WTC11 (cell line): Measurements from ENCODE around the gene AMBRA1.

ENCODE experiments used
- FOXP1 ChIP-seq: sonication (generic); formaldehyde crosslinking; IDR thresholded peaks from 2 replicates; pipeline ENCODE4 v1.8.0; 2022; ENCODE audit warnings: missing genetic modification reagents, mild to moderate bottlenecking, moderate library complexity, borderline replicate concordance
- ZNF317 ChIP-seq: sonication (generic); formaldehyde crosslinking; IDR thresholded peaks from 2 replicates; pipeline ENCODE4 v1.8.1; 2023; ENCODE audit warnings: low read depth, mild to moderate bottlenecking, moderate library complexity, missing genetic modification reagents, borderline replicate concordance
- TF ChIP-seq, protein P1 (sequence below): fragments of 200-600 bp; IDR thresholded peaks from 2 replicates; pipeline ENCODE4 v1.8.0; 2022; ENCODE audit warnings: antibody characterized with exemption
- TF ChIP-seq, protein P2 (sequence below): sonication (generic); formaldehyde crosslinking; IDR thresholded peaks from 2 replicates; pipeline ENCODE4 v1.8.1; 2023; ENCODE audit warnings: mild to moderate bottlenecking, missing genetic modification reagents, borderline replicate concordance

DNA sequence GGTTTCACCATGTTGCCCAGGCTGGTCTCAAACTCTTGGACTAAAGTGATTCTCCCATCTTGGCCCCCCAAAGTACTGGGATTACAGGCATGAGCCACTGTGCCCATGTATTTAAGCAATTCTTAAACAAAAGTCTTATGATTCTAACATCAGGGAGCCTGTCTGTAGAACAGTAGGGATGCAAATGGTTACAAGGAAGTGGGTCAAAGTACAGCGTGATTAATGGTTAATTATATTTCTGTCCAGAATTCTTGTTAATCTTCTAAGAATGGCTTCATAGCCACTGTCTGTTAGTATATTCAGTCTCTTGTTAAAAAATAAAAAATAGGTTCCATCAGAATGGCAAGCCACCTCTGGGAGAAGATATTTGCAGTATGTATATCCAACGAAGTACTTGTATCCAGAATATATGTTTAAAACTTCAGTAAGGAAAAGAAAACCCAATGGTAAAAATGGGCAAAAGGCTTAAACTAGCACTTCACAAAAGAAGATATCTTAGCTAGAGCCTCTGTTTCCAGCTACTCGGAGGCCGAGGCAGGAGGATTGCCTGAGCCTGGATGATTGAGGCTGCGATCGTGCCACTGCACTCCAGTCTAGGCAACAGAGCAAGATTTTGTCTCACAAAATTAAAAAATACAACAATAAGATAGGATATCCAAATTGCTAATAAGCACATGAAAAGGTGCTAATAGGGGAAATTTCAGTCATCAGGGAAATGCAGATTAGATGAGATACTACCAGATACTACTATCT, 46.4 kb upstream of the AMBRA1 start:
- TF ChIP-seq, protein P1, sequence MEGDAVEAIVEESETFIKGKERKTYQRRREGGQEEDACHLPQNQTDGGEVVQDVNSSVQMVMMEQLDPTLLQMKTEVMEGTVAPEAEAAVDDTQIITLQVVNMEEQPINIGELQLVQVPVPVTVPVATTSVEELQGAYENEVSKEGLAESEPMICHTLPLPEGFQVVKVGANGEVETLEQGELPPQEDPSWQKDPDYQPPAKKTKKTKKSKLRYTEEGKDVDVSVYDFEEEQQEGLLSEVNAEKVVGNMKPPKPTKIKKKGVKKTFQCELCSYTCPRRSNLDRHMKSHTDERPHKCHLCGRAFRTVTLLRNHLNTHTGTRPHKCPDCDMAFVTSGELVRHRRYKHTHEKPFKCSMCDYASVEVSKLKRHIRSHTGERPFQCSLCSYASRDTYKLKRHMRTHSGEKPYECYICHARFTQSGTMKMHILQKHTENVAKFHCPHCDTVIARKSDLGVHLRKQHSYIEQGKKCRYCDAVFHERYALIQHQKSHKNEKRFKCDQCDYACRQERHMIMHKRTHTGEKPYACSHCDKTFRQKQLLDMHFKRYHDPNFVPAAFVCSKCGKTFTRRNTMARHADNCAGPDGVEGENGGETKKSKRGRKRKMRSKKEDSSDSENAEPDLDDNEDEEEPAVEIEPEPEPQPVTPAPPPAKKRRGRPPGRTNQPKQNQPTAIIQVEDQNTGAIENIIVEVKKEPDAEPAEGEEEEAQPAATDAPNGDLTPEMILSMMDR, result no peak
- TF ChIP-seq, protein P2, sequence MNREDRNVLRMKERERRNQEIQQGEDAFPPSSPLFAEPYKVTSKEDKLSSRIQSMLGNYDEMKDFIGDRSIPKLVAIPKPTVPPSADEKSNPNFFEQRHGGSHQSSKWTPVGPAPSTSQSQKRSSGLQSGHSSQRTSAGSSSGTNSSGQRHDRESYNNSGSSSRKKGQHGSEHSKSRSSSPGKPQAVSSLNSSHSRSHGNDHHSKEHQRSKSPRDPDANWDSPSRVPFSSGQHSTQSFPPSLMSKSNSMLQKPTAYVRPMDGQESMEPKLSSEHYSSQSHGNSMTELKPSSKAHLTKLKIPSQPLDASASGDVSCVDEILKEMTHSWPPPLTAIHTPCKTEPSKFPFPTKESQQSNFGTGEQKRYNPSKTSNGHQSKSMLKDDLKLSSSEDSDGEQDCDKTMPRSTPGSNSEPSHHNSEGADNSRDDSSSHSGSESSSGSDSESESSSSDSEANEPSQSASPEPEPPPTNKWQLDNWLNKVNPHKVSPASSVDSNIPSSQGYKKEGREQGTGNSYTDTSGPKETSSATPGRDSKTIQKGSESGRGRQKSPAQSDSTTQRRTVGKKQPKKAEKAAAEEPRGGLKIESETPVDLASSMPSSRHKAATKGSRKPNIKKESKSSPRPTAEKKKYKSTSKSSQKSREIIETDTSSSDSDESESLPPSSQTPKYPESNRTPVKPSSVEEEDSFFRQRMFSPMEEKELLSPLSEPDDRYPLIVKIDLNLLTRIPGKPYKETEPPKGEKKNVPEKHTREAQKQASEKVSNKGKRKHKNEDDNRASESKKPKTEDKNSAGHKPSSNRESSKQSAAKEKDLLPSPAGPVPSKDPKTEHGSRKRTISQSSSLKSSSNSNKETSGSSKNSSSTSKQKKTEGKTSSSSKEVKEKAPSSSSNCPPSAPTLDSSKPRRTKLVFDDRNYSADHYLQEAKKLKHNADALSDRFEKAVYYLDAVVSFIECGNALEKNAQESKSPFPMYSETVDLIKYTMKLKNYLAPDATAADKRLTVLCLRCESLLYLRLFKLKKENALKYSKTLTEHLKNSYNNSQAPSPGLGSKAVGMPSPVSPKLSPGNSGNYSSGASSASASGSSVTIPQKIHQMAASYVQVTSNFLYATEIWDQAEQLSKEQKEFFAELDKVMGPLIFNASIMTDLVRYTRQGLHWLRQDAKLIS (CRISPR knock-in tag), result no peak
- no peak for TF ChIP-seq ZNF317 (CRISPR knock-in tag)
- no peak for TF ChIP-seq FOXP1 (CRISPR knock-in tag)
